Activated CD8-positive, alpha-beta memory T cell treated with anti-CD3 and anti-CD28 coated beads, Interleukin-2, amount 50 U/mL, for 24 hours (primary cell): ENCODE measurements around the gene ETS1.

Experiments
- DNase-seq: peaks from one replicate; pipeline ENCODE4 v3.0.0-alpha.2; 2020; ENCODE audit errors: extremely low read depth

Gene ETS1

GRCh38 chr11:128480665-128481064, 106.7 kb downstream of the ETS1 start:
- no peak for DNase-seq

- DNase-seq = no peak
Observed at GRCh38 chr11:128480066-128480465, 107.3 kb downstream of the ETS1 start.

GRCh38 chr11:128479144-128479543, 108.2 kb downstream of the ETS1 start:
- DNase-seq = no peak

GRCh38 chr11:128478305-128478704, 109.1 kb downstream of the ETS1 start:
- no peak for DNase-seq

GRCh38 chr11:128477811-128478210, 109.5 kb downstream of the ETS1 start:
- no peak for DNase-seq

- DNase-seq = no peak
Observed at GRCh38 chr11:128477278-128477677, 110.1 kb downstream of the ETS1 start.

GRCh38 chr11:128476729-128477128, 110.6 kb downstream of the ETS1 start:
- DNase-seq = no peak

- DNase-seq = no peak
Observed at GRCh38 chr11:128476049-128476448, 111.3 kb downstream of the ETS1 start.

GRCh38 chr11:128474036-128474874, 113.1 kb downstream of the ETS1 start:
- DNase-seq = no peak

GRCh38 chr11:128473636-128474035, 113.7 kb downstream of the ETS1 start:
- no peak for DNase-seq

GRCh38 chr11:128472128-128473089, 114.9 kb downstream of the ETS1 start:
- no peak for DNase-seq

GRCh38 chr11:128471138-128471661, 116.2 kb downstream of the ETS1 start:
- no peak for DNase-seq

GRCh38 chr11:128470081-128470480, 117.3 kb downstream of the ETS1 start:
- no peak for DNase-seq

GRCh38 chr11:128469220-128469619, 118.1 kb downstream of the ETS1 start:
- no peak for DNase-seq

- DNase-seq = no peak
Observed at GRCh38 chr11:128468111-128468510, 119.2 kb downstream of the ETS1 start.

- DNase-seq = no peak
Observed at GRCh38 chr11:128467610-128468041, 119.7 kb downstream of the ETS1 start.

- DNase-seq = no peak
Observed at GRCh38 chr11:128467041-128467440, 120.3 kb downstream of the ETS1 start.

GRCh38 chr11:128465946-128466705, 121.2 kb downstream of the ETS1 start:
- no peak for DNase-seq

GRCh38 chr11:128465531-128465930, 121.8 kb downstream of the ETS1 start:
- no peak for DNase-seq

- DNase-seq = no peak
Observed at GRCh38 chr11:128464878-128465450, 122.4 kb downstream of the ETS1 start.

GRCh38 chr11:128463979-128464378, 123.4 kb downstream of the ETS1 start:
- DNase-seq = no peak
